Measurements from ENCODE around the gene EVI5.

The EVI5 gene

DNA sequence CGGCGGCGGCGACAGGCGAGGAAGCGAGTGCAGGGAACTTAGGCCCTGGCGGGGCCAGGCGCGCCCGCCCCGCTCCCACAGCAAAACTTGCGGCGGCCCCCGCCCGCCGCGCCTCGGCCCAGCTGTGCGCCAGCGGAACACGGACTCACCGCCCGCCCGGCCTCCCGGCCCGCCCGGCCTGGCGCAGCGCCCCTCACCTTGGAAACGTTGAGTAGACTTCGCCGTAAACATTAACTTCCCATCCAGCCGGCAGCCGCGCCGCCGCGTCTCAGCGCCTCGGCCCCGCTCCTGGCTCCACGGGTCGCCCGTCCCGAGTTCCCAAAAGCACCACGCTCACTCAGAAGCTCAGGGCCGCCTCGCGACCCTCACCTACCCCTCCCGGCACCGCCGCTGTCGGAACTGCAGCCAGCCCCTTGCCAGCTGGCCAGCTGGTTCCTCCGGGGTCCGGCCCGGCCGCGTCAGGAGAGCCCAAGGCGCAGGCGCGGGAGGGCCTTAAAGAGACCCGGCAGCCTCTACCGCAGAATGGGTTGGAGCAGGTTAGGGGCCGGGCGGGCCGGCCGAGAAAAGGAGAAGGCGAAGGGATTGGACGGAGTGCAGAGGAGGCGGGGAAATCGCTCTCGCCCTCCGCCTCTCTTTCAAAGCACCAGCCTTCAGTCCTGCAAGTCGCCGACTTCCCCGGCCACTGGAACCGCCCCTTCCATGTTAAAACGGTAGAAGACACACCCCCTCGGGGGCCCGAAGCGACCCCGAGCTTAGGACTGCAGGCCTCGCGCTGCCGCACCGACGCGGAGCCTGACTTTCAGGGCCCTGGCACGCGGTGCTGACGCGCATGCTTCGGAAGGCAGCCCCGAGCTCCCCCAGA lies at the start of gene EVI5:
Gene EVI5 (minus strand): TSS at position 470 of the 862 bp plus-strand sequence. CDS start 48,562 bp downstream, outside the sequence.
- TF ChIP-seq, protein P1, sequence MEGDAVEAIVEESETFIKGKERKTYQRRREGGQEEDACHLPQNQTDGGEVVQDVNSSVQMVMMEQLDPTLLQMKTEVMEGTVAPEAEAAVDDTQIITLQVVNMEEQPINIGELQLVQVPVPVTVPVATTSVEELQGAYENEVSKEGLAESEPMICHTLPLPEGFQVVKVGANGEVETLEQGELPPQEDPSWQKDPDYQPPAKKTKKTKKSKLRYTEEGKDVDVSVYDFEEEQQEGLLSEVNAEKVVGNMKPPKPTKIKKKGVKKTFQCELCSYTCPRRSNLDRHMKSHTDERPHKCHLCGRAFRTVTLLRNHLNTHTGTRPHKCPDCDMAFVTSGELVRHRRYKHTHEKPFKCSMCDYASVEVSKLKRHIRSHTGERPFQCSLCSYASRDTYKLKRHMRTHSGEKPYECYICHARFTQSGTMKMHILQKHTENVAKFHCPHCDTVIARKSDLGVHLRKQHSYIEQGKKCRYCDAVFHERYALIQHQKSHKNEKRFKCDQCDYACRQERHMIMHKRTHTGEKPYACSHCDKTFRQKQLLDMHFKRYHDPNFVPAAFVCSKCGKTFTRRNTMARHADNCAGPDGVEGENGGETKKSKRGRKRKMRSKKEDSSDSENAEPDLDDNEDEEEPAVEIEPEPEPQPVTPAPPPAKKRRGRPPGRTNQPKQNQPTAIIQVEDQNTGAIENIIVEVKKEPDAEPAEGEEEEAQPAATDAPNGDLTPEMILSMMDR (IDR thresholded peaks at IDR 0.05; ENCODE audit: low read depth, low read length, missing control alignments): no peak
- DNase-seq (ENCODE audit: low read depth): peak; percentile 92
- H3K4me3 ChIP-seq (ENCODE audit: low read depth, low read length): peak within 1 kb of the TSS; percentile 67
- in situ Hi-C loops (cut with HindIII; ENCODE audit: low sequenced_read_pairs): no loop called here

DNA sequence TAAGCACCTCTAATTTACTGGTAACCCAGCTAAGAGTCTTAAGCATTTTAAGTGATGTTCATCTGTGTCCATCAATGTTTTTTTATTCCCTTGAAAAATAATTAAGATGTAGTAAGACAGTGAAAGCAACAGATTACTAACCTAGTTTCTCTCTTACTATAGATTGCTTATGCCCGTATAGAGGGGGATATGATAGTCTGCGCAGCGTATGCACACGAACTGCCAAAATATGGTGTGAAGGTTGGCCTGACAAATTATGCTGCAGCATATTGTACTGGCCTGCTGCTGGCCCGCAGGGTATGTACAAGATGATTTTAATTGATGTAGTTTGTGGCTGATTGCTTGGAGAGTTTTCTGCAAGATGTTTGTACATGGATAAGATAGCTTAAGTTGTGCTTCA lies 49.7 kb upstream of the EVI5 start:
- DNase-seq (ENCODE audit: low read depth): no peak
- H3K4me3 ChIP-seq (ENCODE audit: low read depth, low read length): no peak overlapping the region
- TF ChIP-seq, protein P1 (IDR thresholded peaks at IDR 0.05; ENCODE audit: low read depth, low read length, missing control alignments): no peak
- in situ Hi-C loops (cut with HindIII; ENCODE audit: low sequenced_read_pairs): no loop called here

DNA sequence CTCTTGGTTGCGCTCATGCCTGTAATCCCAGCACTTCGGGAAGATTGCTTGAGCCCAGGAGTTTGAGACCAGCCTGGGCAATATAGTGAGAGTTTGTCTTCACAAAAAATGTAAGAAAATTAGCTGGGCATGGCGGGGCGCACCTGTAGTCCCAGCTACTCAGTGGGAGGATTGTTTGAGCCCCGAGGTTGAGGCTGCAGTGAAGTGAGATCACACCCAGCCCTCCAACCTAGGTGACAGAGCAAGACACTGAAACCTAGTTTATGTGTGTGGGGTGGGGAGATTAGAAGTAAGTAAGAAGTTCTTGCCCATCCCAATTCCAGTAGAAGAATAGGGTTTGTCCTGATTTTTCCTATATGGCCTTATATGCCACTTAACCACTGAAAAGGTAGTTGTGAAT lies 48.9 kb upstream of the EVI5 start:
- no peak for DNase-seq (ENCODE audit: low read depth)
- TF ChIP-seq, protein P1 (IDR thresholded peaks at IDR 0.05; ENCODE audit: low read depth, low read length, missing control alignments): no peak

DNA sequence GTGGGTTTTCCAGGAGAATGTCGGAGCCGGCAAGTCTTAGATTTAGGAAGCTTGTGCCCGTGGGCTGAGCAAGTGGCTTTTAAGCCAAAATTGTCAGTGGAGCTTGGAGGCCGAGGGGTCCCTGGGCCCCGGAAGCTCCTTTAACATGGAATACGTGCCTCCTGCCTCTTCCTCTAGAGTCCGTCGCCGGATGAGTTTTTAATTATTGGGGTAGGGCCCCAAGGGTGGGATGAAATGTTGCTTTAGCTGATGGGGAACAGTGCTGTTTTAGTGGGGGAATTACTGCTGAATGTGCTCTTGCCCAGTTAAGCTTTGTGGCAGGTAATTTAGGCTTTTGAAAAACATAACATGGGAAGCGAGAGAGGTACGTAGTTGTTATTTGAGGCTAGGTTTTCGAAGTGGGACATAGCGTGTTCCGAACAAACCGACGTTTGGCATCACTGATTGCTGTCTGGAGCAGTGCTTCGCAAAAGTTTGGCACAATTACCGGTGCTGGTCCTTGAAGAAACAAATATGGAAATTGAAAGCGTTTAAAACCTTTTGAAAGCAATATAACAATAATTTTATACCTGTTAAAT lies 47.7 kb upstream of the EVI5 start:
- peak overlapping the region; percentile 99 for H3K4me3 ChIP-seq (ENCODE audit: low read depth, low read length)
- DNase-seq (ENCODE audit: low read depth): no peak
- TF ChIP-seq, protein P1 (IDR thresholded peaks at IDR 0.05; ENCODE audit: low read depth, low read length, missing control alignments): no peak
- in situ Hi-C loops (cut with HindIII; ENCODE audit: low sequenced_read_pairs): no loop called here

More for the DNA sequence above, 48.9 kb upstream of the EVI5 start:
- in situ Hi-C loops (cut with HindIII; ENCODE audit: low sequenced_read_pairs): no loop called here
- H3K4me3 ChIP-seq (ENCODE audit: low read depth, low read length): peak overlapping the region; percentile 99

DNA sequence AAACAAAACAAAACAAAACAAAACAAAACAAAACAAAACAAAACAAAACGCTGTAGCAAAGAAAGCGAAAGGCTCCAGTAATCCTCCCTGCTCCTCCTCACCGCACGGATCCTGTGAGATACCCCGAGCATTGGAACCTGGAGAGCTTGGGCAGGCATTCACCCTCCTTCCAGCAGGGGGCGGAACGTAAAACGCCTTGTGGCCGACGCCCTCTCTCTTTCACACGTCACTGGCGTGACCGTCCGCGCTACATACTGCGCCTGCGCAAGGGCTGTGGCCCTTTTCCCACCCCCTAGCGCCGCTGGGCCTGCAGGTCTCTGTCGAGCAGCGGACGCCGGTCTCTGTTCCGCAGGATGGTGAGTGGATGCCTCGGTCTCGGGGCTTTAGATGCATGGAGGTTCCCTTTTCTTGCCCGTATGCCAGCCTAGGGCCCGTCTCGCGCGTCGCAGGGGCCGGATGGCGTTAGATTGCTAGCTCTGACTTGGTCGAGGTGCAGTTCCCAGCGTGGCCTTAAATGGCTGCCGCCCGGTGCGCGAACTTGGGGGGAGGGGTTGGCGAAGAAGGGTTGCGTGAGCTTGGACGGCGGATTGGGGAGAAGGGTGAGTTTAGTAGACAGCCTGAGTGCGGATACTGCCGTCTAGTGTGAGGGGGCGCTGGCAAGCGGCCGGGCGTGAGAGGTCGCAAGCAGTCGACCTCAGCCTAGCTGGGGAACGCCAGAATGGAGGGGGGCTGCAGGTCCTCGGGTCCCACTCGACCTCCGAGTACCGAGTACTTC lies 47.0 kb upstream of the EVI5 start, which contains the start of gene RPL5:
Gene RPL5 (plus strand): TSS at position 279 of the 775 bp plus-strand sequence. CDS start 75 bp downstream, at position 354.
- peak; percentile 93 for DNase-seq (ENCODE audit: low read depth)
- H3K4me3 ChIP-seq (ENCODE audit: low read depth, low read length): peak within 1 kb of the TSS; percentile 99
- TF ChIP-seq, protein P1 (IDR thresholded peaks at IDR 0.05; ENCODE audit: low read depth, low read length, missing control alignments): peak; percentile 97
- in situ Hi-C loops (cut with HindIII; ENCODE audit: low sequenced_read_pairs): no loop called here

DNA sequence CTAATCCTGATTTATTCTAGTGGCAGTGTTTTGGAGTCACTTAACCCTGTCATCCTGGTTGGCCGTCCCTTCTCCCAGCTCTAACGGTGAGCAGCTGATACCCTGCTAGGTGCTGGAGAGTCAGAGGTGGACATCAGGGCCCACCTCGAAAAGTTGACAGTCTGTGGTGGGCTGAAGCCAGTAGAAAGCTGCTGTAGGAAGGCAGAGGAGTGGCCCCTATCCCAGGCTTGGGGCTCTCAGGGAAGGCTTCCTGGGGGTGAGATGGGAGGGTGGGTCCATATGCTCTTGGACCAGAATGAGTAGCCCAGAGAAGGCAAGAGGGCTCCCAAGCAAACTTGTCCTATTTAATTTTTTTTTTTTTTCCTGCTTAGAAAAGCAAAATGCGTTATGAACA lies 46.5 kb upstream of the EVI5 start:
- H3K4me3 ChIP-seq (ENCODE audit: low read depth, low read length): no peak overlapping the region
- TF ChIP-seq, protein P1 (IDR thresholded peaks at IDR 0.05; ENCODE audit: low read depth, low read length, missing control alignments): no peak
- in situ Hi-C loops (cut with HindIII; ENCODE audit: low sequenced_read_pairs): no loop called here
- DNase-seq (ENCODE audit: low read depth): no peak
